Esophagus (tissue), 2 donors: ENCODE data around the gene ABCA1. TPM values are rescaled to one million over a fixed set of nuclear protein-coding genes. Genes with fewer than 3 reads are reported as not detected.
"Not testable (repeated sequence)": the region's sequence is repeated elsewhere in the genome, so short reads cannot be mapped to it uniquely, and the experiment has no call there.

ENCODE experiments used
- H3K27ac ChIP-seq, 2 donors: one replicate each; pipeline ENCODE4 v1.5.1; 2013; ENCODE audit warnings: low read depth in 2 of 2, mild to moderate bottlenecking in 2 of 2, inconsistent platforms in 1 of 2, low read length in 1 of 2, moderate library complexity in 1 of 2
- H3K27me3 ChIP-seq, 2 donors: one replicate each; pipeline ENCODE4 v1.6.1; 2013; ENCODE audit warnings: low read length in 2 of 2, control low read depth in 1 of 2, mild to moderate bottlenecking in 1 of 2; ENCODE audit not compliant: insufficient read depth in 2 of 2, control insufficient read depth in 1 of 2
- H3K36me3 ChIP-seq, 2 donors: one replicate each; pipeline ENCODE4 v1.6.1; 2013; ENCODE audit warnings: low read length in 1 of 2; ENCODE audit not compliant: control insufficient read depth in 2 of 2, insufficient read depth in 2 of 2
- H3K4me1 ChIP-seq, 2 donors: one replicate each; pipeline ENCODE4 v1.6.1; 2013; ENCODE audit warnings: low read length in 1 of 2; ENCODE audit not compliant: control insufficient read depth in 2 of 2, insufficient read depth in 2 of 2
- H3K4me3 ChIP-seq, 2 donors: one replicate each; pipeline ENCODE4 v1.5.1; 2013; ENCODE audit warnings: low read length in 2 of 2, mild to moderate bottlenecking in 2 of 2, low read depth in 1 of 2, moderate library complexity in 1 of 2
- H3K9me3 ChIP-seq, 2 donors: one replicate each; pipeline ENCODE4 v1.6.1; 2013; ENCODE audit warnings: mild to moderate bottlenecking in 2 of 2, low read depth in 1 of 2, low read length in 1 of 2, moderate library complexity in 1 of 2; ENCODE audit not compliant: control insufficient read depth in 2 of 2, insufficient read depth in 1 of 2
- WGBS, 2 donors: extraction: QIAGEN DNeasy Blood & Tissue Kit; methylation state at CpG; one replicate each; pipeline ENCODE4 v1.1.7; 2013; 5-methylcytosine and 5-hydroxymethylcytosine counted together
- polyA plus RNA-seq, 2 donors: library from polyadenylated mRNA; stranded (reverse); fragments of 200-250 nt; gene quantifications; one replicate each; pipeline ENCODE4 v1.2.3, GENCODE V29; 2013
- donor health status: healthy with polysubstance abuse.
- donor health status: Bipolar disorder and iron deficiency.

The ABCA1 gene
- polyA plus RNA-seq, 2 donors = 2.7 to 2.9 TPM

GRCh38 chr9:104898376-104898775 is 29.6 kb downstream of the ABCA1 start:
- 96 to 97% methylated on average over 6 of the region's 6 CpGs for WGBS, 2 donors
- not testable (repeated sequence) for H3K4me1 ChIP-seq, H3K27ac ChIP-seq

GRCh38 chr9:104896131-104896530 is 31.8 kb downstream of the ABCA1 start:
- H3K36me3 ChIP-seq = peaks cover 0 to 2% of the 10 kb centered on the region in 2 donors
- WGBS, 2 donors = 83 to 84% methylated on average over 1 of the region's 1 CpG
- H3K27ac ChIP-seq = no peak overlapping the region

More at GRCh38 chr9:104898376-104898775, 29.6 kb downstream of the ABCA1 start:
- not testable (repeated sequence) for H3K9me3 ChIP-seq, H3K27me3 ChIP-seq, H3K36me3 ChIP-seq, H3K4me3 ChIP-seq

GRCh38 chr9:104895572-104895971 is 32.4 kb downstream of the ABCA1 start:
- no peaks in the 10 kb centered on the region for H3K27me3 ChIP-seq
- peaks cover 0 to 2% of the 10 kb centered on the region in 2 donors for H3K36me3 ChIP-seq
- no peaks in the 10 kb centered on the region for H3K9me3 ChIP-seq
- H3K4me3 ChIP-seq = no peak overlapping the region
- H3K27ac ChIP-seq = no peak overlapping the region
- 48 to 67% methylated on average over 6 of the region's 6 CpGs for WGBS, 2 donors
- H3K4me1 ChIP-seq = peaks cover 0 to 5% of the 10 kb centered on the region in 2 donors

More at GRCh38 chr9:104896131-104896530, 31.8 kb downstream of the ABCA1 start:
- Histone ChIP-seq H3K27me3 (no peaks in the 10 kb centered on the region), H3K4me3 (no peak overlapping the region), H3K9me3 (no peaks in the 10 kb centered on the region), H3K4me1 (peaks cover 0 to 5% of the 10 kb centered on the region in 2 donors)

GRCh38 chr9:104892701-104893100 is 35.3 kb downstream of the ABCA1 start:
- Histone ChIP-seq H3K4me3 (no peak overlapping the region), H3K27ac (no peak overlapping the region), H3K4me1 (peaks cover 0 to 2% of the 10 kb centered on the region in 2 donors), H3K27me3 (no peaks in the 10 kb centered on the region), H3K36me3 (peaks cover 0 to 3% of the 10 kb centered on the region in 2 donors), H3K9me3 (no peaks in the 10 kb centered on the region)
- 69 to 82% methylated on average over 1 of the region's 1 CpG for WGBS, 2 donors

GRCh38 chr9:104890433-104890770 is 37.6 kb downstream of the ABCA1 start:
- no peaks in the 10 kb centered on the region for H3K4me1 ChIP-seq

GRCh38 chr9:104885818-104886709 is 41.9 kb downstream of the ABCA1 start:
- H3K4me3 ChIP-seq = no peak overlapping the region
- H3K36me3 ChIP-seq = peaks cover 0 to 10% of the 10 kb centered on the region in 2 donors
- H3K4me1 ChIP-seq = no peaks in the 10 kb centered on the region
- no peaks in the 10 kb centered on the region for H3K27me3 ChIP-seq
- WGBS, 2 donors = 88 to 90% methylated on average over 3 of the region's 3 CpGs
- H3K27ac ChIP-seq = no peak overlapping the region
- no peaks in the 10 kb centered on the region for H3K9me3 ChIP-seq

More at GRCh38 chr9:104890433-104890770, 37.6 kb downstream of the ABCA1 start:
- Histone ChIP-seq H3K9me3 (no peaks in the 10 kb centered on the region), H3K36me3 (peaks cover 0 to 3% of the 10 kb centered on the region in 2 donors), H3K4me3 (no peak overlapping the region), H3K27me3 (no peaks in the 10 kb centered on the region), H3K27ac (no peak overlapping the region)
- 95 to 97% methylated on average over 9 of the region's 9 CpGs for WGBS, 2 donors

GRCh38 chr9:104883169-104883568 is 44.8 kb downstream of the ABCA1 start:
- peaks cover 0 to 12% of the 10 kb centered on the region in 2 donors for H3K36me3 ChIP-seq
- H3K27ac ChIP-seq = no peak overlapping the region
- 90 to 91% methylated on average over 2 of the region's 2 CpGs for WGBS, 2 donors

GRCh38 chr9:104882566-104882965 is 45.4 kb downstream of the ABCA1 start:
- no peaks in the 10 kb centered on the region for H3K9me3 ChIP-seq
- H3K4me1 ChIP-seq = no peaks in the 10 kb centered on the region
- no peak overlapping the region for H3K4me3 ChIP-seq
- H3K27ac ChIP-seq = no peak overlapping the region
- peaks cover 0 to 9% of the 10 kb centered on the region in 2 donors for H3K36me3 ChIP-seq
- no peaks in the 10 kb centered on the region for H3K27me3 ChIP-seq

More at GRCh38 chr9:104883169-104883568, 44.8 kb downstream of the ABCA1 start:
- Histone ChIP-seq H3K4me1 (no peaks in the 10 kb centered on the region), H3K4me3 (no peak overlapping the region), H3K27me3 (no peaks in the 10 kb centered on the region), H3K9me3 (no peaks in the 10 kb centered on the region)

- H3K9me3 ChIP-seq = no peaks in the 10 kb centered on the region
- H3K27me3 ChIP-seq = no peaks in the 10 kb centered on the region
- no peak overlapping the region for H3K27ac ChIP-seq
- 56 to 63% methylated on average over 4 of the region's 4 CpGs for WGBS, 2 donors
- no peaks in the 10 kb centered on the region for H3K4me1 ChIP-seq
- H3K4me3 ChIP-seq = no peak overlapping the region
- peaks cover 0 to 9% of the 10 kb centered on the region in 2 donors for H3K36me3 ChIP-seq
These were observed 45.9 kb downstream of the ABCA1 start for GRCh38 chr9:104882086-104882485.
